Left ventricle myocardium inferior (tissue), 1 donor: Measurements from ENCODE around the gene ACTR8. TPM values are rescaled to one million over a fixed set of nuclear protein-coding genes. Genes with fewer than 3 reads are reported as not detected.

Experiments
- DNase-seq: peaks from one replicate; pipeline ENCODE4 v3.0.0-alpha.2; 2020
- H3K27ac ChIP-seq: fragments of 200-600 bp; replicated peaks from 2 replicates; pipeline ENCODE4 v1.8.0; 2021
- H3K27me3 ChIP-seq: fragments of 200-600 bp; 2 replicates; pipeline ENCODE4 v1.8.0; 2021; ENCODE audit warnings: low read depth
- H3K36me3 ChIP-seq: fragments of 200-600 bp; 2 replicates; pipeline ENCODE4 v1.8.0; 2021
- H3K4me1 ChIP-seq: fragments of 200-600 bp; 2 replicates; pipeline ENCODE4 v1.8.0; 2021
- H3K4me3 ChIP-seq: fragments of 200-600 bp; 2 replicates; pipeline ENCODE4 v1.8.0; 2021; ENCODE audit warnings: mild to moderate bottlenecking, moderate library complexity
- H3K9me3 ChIP-seq: fragments of 200-600 bp; replicated peaks from 2 replicates; pipeline ENCODE4 v1.8.0; 2021
- CTCF ChIP-seq: fragments of 200-600 bp; IDR thresholded peaks from 2 replicates; pipeline ENCODE4 v1.8.0; 2021; ENCODE audit warnings: antibody characterized with exemption, mild to moderate bottlenecking, borderline replicate concordance
- intact Hi-C: fragments of 100-400 bp; cut with micrococcal nuclease; formaldehyde crosslinking; loops from one replicate; pipeline ENCODE4 v1.11.0; 2022
- total RNA-seq: library from RNA; stranded (reverse); fragmentation: NEBNext Ultra II Directional; extraction: Animal tissue kit (Norgen Biotek cat#: 25700); gene quantifications from one replicate; pipeline ENCODE4 v1.2.1, GENCODE V29; 2021
- donor health status: DM: no; HTN: yes; CAD: no; lungs with severe emphysema.

ACTR8 gene
- total RNA-seq, 1 donor from 2014 or later = 33.2 TPM

- Histone ChIP-seq H3K27ac (no peak overlapping the region), H3K36me3 (no peaks in the 10 kb centered on the region), H3K27me3 (no peaks in the 10 kb centered on the region), H3K4me3 (no peak overlapping the region), H3K9me3 (no peaks in the 10 kb centered on the region), H3K4me1 (peaks cover 6% of the 10 kb centered on the region)
- no peak for DNase-seq
- no peak for TF ChIP-seq CTCF
- intact Hi-C loops = no loop called here
Measured at GRCh38 chr3:53826048-53826447, 55.9 kb downstream of the ACTR8 start.

GRCh38 chr3:53824795-53825194, 57.2 kb downstream of the ACTR8 start:
- no peaks in the 10 kb centered on the region for H3K27me3 ChIP-seq
- H3K4me3 ChIP-seq = no peak overlapping the region
- no peaks in the 10 kb centered on the region for H3K36me3 ChIP-seq
- H3K27ac ChIP-seq = no peak overlapping the region
- no peak for TF ChIP-seq CTCF
- intact Hi-C loops = no loop called here
- no peaks in the 10 kb centered on the region for H3K9me3 ChIP-seq
- peaks cover 6% of the 10 kb centered on the region for H3K4me1 ChIP-seq
- DNase-seq = no peak

GRCh38 chr3:53823956-53824657, 57.8 kb downstream of the ACTR8 start:
- Histone ChIP-seq H3K27ac (no peak overlapping the region), H3K4me1 (peaks cover 6% of the 10 kb centered on the region), H3K4me3 (no peak overlapping the region), H3K36me3 (peaks cover 5% of the 10 kb centered on the region), H3K27me3 (no peaks in the 10 kb centered on the region), H3K9me3 (no peaks in the 10 kb centered on the region)
- intact Hi-C loops = no loop called here
- TF ChIP-seq CTCF = no peak
- no peak for DNase-seq

GRCh38 chr3:53823026-53823955, 58.7 kb downstream of the ACTR8 start:
- peaks cover 12% of the 10 kb centered on the region for H3K36me3 ChIP-seq
- no peak for TF ChIP-seq CTCF
- intact Hi-C loops = no loop called here

GRCh38 chr3:53822331-53822741, 59.6 kb downstream of the ACTR8 start:
- intact Hi-C loops = no loop called here
- peaks cover 4% of the 10 kb centered on the region for H3K27me3 ChIP-seq
- no peak overlapping the region for H3K4me3 ChIP-seq
- no peak overlapping the region for H3K27ac ChIP-seq
- H3K36me3 ChIP-seq = peaks cover 16% of the 10 kb centered on the region
- no peaks in the 10 kb centered on the region for H3K9me3 ChIP-seq
- peaks cover 6% of the 10 kb centered on the region for H3K4me1 ChIP-seq
- TF ChIP-seq CTCF = no peak
- DNase-seq = no peak

More at GRCh38 chr3:53823026-53823955, 58.7 kb downstream of the ACTR8 start:
- peaks cover 6% of the 10 kb centered on the region for H3K4me1 ChIP-seq
- H3K9me3 ChIP-seq = no peaks in the 10 kb centered on the region
- DNase-seq = no peak
- peaks cover 2% of the 10 kb centered on the region for H3K27me3 ChIP-seq
- no peak overlapping the region for H3K4me3 ChIP-seq
- H3K27ac ChIP-seq = no peak overlapping the region
